Right hindlimb (tissue), 1 donor: ENCODE results near the gene CHST15.
A peak's percentile ranks its signal among the peaks of the same experiment; 100 is the strongest.

Source experiments
- DNase-seq: peaks from one replicate; pipeline ENCODE4 v3.0.0-alpha.2; 2018

CHST15 gene

GRCh38 chr10:124009231-124010015 is 84.0 kb downstream of the CHST15 start:
- no peak for DNase-seq

DNA sequence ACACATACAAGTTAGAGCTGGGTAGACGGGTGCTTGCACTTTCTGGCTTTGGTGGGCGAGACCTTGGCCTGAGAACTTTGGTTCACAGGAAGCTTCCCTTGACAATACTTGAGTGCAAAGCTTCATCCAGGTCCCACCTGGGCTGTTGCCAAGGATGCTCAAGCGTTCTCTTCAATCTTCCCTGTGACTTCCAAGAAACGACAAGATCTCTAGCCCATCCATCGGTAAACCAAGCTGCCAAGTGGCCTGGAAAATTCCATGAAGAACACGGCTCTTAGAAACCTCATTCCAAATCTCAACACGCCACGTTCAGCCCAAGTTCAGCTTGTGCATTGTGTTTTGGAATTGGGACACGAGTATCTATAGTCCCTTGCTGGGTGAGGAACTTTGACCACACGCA is 84.7 kb downstream of the CHST15 start:
- peak; percentile 74 for DNase-seq

- DNase-seq = no peak
Measured at GRCh38 chr10:124008187-124008586, 85.2 kb downstream of the CHST15 start.

- no peak for DNase-seq
Measured at GRCh38 chr10:124007773-124008145, 85.6 kb downstream of the CHST15 start.

- no peak for DNase-seq
Measured at GRCh38 chr10:124007102-124007772, 86.2 kb downstream of the CHST15 start.

DNA sequence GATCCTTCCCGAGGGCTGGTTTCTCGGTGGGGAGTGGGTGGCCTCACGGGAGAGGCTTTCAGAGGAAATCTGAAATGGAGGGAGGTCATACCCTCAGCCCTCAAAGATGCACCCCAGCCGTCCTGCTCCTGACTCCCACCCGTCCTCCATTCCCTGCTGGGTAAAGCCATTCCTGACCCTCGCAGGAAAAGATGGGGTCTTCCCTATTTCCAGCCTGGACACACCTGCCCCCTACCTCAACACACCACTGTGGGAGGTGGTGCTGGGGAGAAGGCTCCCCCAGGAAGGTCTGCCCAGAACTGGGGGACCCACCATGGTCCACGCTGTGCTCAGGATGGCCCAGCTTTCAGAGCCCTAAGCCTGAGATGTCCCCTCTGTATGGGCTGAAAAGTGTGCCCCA is 86.9 kb downstream of the CHST15 start:
- no peak for DNase-seq

DNA sequence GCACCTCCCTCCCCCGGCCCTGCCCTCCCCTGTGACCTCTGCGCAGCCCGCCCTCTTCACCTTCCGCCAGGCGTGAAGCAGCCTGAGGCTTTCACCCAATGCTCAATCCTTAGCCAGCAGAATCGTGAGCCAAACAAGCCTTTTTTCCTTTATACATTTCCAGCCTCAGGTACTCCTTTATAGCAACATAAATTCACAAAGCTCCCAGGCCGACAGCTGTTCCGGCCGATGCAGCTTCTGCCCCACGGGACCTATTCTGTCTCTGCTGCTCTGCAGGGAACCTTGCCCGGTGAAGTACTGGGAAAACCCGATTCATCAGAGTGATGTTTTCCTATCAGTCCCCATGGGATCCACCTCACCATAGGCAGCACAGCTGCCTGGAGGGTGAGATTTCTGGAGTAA is 87.4 kb downstream of the CHST15 start:
- no peak for DNase-seq

DNA sequence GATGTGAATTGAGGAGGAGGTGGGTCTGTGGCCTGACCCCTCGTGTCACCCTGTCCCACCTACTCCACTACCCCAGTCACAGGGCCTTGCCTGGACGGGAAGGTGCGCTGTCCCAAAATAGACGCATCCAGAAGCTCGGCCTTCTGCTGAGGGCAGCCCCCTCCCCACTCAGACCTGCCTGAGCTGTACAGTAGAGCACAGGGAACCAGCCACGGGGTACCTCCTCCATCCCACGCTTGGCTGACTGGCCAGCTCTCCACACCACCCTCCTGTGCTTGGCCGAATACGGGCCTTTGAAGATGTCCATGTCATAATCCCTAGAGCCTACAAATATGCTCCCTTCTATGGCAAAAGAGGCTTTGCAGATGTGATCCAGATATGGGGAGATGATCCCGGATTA is 88.3 kb downstream of the CHST15 start:
- DNase-seq = no peak

DNA sequence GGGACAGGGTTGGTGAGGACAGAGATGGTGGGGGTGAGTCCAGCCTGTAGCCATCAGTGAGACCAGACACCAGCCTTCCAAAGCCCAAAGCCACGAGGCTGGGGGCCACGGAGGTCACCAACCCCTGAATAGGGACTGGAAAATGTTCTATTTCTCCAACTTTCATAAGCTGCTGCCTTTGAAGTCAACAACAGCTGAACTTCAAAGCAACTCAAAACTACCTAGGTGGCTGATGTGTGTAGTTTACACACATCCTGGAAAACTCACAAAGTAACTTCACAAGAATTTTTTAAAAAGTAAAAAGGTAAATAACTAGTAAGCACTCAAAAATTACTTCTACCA is 88.8 kb downstream of the CHST15 start:
- DNase-seq = no peak

GRCh38 chr10:124003871-124004662 is 89.3 kb downstream of the CHST15 start:
- DNase-seq = no peak

- no peak for DNase-seq
Measured at GRCh38 chr10:124003481-124003870, 89.9 kb downstream of the CHST15 start.

GRCh38 chr10:124003070-124003419 is 90.4 kb downstream of the CHST15 start:
- DNase-seq = no peak

- no peak for DNase-seq
Measured at GRCh38 chr10:124002391-124003069, 90.9 kb downstream of the CHST15 start.

DNA sequence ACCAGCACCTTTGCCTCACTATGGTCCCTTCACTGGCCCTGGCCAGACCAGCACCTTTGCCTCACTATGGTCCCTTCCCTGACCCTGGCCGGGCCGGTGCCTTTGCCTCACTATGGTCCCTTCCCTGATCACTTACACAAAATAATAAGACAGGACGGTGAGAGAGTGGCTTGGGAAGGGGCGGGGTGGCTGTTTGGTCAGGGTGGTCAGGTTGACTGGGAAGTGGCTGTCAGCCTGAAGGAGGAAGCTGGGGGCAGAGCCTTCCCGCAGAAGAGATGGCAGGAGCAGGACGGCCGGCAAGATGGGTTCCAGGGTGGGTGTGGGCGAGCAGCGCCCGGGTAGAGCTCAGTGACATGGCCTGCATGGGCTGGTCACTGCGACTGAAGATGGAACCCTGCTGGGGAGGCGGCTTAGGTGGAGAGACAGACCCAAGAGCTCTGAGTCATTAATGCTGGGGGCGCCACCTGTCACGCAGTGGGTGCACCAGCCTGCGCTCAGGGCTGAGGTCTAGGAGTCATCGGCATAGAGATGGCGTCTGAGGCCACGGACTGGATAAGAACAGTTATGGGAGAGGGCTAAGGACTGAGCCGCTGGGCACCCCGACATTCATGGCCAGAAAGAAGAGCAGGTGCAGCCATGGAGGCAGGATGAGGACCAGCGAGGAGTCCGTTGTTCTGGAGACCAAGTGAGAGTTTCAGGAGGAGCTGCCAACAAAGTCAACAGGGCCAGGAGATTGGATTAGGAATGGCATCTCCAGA is 91.8 kb downstream of the CHST15 start:
- no peak for DNase-seq

DNA sequence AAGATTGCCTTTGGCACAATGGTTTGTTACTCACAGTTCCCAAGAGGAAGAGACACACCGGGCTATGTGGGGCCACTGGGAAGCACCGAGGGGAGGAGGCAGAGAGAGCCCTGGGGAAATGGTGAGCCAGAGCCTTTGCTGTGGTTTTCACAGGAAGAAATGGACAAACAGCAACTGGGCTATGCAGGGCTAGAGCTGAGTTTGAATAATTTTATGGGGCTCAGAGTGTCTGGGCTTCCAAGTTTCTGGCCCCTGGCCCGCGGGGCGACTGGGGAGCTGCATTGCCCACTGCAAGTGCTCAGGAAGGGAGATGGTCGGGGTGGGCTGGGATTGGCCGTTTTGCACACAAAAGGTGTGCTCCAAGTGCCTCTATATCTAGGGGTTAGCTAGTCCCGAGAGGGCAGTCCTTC is 92.6 kb downstream of the CHST15 start:
- no peak for DNase-seq

DNA sequence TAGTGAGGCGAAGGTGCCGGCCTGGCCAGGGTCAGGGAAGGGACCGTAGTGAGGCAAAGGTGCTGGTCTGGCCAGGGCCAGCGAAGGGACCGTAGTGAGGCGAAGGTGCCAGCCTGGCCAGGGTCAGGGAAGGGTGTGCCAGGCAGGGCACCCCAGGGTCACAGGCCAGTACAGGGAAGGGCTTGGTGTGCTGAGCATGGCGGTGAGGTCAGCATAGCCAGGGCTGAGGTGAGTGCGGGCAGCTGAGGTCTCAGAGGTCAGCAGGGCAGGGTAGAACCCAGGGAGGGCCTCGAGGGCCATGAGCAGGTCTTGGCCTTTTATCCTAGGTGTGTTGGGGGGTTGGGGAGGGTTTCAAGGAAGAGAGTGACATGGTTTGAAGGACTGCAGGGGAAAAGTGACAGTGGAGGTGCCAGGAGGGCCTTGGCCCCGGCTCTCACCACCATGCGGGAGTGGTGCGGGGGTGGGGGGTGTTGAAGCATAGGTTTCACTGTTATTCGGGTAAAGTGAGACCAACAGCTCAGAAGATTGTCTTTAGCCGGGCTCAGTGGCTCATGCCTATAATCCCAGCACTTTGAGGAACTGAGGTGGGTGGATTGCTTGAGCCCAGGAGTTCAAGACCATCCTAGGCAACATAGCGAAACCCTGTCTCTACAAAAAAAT is 93.3 kb downstream of the CHST15 start:
- no peak for DNase-seq

GRCh38 chr10:123999261-123999660 is 94.1 kb downstream of the CHST15 start:
- DNase-seq = no peak

DNA sequence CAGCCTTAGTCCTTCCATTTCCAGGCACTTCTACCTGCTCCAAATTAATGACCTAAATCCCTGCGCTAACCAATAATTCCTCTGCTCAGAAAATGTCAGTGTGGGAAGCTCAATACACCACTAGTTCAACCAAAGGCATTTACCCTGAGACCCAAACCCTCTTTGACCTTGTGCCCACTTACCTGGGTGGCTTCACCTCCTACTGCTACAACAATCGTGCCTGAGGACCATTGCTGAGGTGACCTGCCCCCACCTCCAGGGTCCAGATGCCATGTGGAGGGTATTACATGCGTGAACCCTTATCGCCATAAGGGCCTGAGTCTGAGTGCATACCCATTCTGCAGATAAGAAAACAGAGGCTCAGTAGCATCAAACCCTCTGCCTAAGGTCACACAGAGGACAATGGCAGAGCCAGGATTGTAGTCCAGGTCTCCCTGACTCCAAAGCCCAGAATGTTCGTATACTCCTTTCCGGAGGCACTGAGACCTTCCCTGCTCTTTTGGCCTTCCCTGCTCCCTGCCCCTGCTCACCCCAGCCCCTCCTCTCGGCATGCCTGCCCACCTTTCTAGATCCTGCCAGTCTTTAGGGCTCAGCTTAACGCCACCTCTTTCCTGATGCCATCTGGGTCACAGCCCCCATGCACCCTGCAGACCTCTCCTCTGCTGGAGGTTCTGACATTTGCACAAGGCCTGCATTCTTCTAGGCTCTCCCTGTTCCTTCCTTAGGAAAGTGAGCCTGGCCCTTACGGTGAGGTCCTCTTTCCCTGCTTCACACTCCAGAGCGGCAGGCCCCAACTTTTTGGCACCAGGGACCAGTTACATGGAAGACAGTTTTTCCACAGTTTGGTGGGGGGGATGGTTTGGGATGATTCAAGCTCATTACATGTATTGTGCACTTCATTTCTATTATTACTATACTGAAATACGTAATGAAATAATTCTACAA is 94.9 kb downstream of the CHST15 start:
- no peak for DNase-seq

DNA sequence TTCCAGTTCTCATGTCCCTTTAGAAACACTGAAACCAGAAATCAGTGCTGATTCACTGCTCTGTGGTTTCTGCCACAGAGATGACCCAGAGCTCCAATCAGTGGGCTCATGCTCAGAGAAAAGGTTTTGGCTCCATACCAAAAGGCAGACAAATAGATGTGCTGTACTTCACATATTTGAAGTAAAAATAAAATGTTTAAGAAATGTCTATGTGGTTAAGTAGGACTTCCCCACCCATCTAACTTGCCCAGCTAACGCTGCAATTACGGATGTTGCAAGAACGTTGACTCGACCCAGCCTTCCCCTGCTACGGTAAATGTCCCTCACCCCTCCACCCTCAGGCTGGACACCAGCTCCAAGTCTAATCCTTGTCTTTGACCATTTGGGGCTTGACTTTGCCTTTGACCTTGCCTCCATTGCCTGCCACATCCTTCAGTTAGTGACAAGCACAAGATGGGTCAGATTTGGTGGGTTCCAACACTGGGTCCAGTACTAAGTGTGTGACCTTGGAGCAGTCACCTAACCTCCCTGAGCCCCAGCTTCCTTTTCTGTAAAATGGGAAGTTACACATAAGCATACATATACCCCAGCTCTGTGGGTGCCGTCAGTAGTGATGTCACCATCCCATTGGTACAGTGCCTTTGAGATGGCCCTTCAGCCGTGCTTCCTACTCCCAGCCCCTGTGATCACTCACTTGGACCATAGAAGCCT is 95.8 kb downstream of the CHST15 start:
- DNase-seq = peak; percentile 46

GRCh38 chr10:123997013-123997412 is 96.4 kb downstream of the CHST15 start:
- DNase-seq = no peak
